Measurements from ENCODE around the gene DOK5.

Gene DOK5

DNA sequence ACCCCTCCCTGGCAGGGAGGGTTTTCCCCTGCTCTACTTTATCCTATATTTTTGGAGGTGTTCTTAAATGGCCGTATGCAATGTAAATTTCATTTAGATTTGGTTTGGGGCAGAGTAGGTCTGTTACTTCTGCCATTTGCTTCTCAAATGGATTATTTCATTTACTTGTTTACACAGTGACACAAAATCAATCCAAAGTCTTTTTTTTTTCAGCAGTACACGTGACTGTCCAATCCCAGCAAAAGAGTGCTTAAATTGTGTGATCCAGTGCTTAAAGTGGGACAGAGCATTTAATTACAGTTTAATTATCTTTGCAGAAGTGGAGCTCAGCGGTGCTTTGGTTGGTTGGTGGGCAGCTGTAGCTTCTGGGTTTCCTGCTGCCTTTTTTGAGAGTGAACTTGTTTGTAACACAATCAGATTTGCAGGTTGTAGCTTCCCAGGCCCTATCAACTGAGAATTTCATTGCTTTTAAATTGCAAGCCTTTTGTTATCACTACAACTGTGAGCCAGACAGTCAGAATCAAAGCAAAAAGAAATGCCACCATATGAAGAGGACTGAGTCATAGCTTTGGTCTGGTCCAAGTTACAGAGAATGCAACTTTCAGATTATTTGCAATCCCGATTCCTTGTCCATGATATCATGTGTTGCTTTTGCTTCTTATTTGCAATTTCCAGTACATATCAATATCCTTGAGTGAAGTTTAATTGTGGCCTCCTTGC, 216.9 kb downstream of the DOK5 start:
- no peaks in the 10 kb centered on the region for H3K27me3 ChIP-seq
- no peak for TF ChIP-seq Cebpa-rat (IDR thresholded peaks at IDR 0.05)
- H3K9me3 ChIP-seq (replicated peaks in 1 of 11) = no peaks in the 10 kb centered on the region
- no peak overlapping the region for H3K27ac ChIP-seq
- H3K4me2 ChIP-seq = no peak overlapping the region
- H3K4me3 ChIP-seq = no peak overlapping the region
- no peaks in the 10 kb centered on the region for H3K36me3 ChIP-seq
- H3K9ac ChIP-seq = no peak overlapping the region
- no peaks in the 10 kb centered on the region for H3K4me1 ChIP-seq
- no peaks in the 10 kb centered on the region for H4K20me1 ChIP-seq

DNA sequence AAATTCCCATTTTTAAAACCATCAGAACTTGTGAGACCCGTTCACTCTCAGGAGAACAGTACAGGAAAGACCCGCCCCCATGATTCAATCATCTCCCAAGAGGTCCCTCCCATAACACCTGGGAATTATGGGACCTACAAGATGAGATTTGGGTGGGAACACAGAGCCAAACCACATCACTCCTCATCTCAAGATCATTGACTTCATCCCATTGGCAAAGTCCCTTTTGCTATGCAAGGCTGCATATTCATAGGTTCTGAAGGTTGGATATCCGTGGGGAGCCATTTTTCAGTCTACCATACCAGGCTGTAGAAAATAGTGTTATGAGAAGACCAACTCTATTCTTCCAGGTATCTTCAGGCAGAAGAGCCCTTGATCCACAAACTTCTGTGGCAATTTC, 219.1 kb downstream of the DOK5 start:
- no peak overlapping the region for H3K9ac ChIP-seq
- no peaks in the 10 kb centered on the region for H3K36me3 ChIP-seq
- H3K27ac ChIP-seq = no peak overlapping the region
- no peaks in the 10 kb centered on the region for H3K27me3 ChIP-seq
- no peaks in the 10 kb centered on the region for H4K20me1 ChIP-seq
- no peak overlapping the region for H3K4me3 ChIP-seq
- no peaks in the 10 kb centered on the region for H3K9me3 ChIP-seq (replicated peaks in 1 of 11)
- no peak overlapping the region for H3K4me2 ChIP-seq
- no peak for TF ChIP-seq Cebpa-rat (IDR thresholded peaks at IDR 0.05)
- no peaks in the 10 kb centered on the region for H3K4me1 ChIP-seq

DNA sequence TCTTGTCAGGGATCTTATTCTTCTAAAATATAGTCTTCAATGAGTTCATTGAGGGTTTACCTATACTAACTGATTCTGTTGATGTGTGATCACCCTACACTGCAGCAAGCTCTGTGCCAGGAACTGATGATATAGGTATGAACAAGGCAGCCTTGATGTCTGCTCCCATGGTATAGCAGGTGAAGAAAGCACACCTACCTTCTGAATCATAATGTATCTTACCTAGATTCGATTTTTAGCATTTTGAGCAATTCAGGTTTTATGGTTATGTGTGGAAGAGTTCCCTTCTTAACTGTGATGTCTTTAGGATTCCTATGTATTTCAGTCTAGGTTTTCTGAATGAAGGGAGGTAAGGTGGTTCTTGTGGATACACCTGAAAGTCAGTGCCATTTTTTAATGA, 223.0 kb downstream of the DOK5 start:
- no peak overlapping the region for H3K9ac ChIP-seq

More for the DNA sequence above, 223.0 kb downstream of the DOK5 start:
- Histone ChIP-seq H3K27ac (no peak overlapping the region), H4K20me1 (no peaks in the 10 kb centered on the region), H3K36me3 (no peaks in the 10 kb centered on the region), H3K4me2 (no peak overlapping the region), H3K27me3 (no peaks in the 10 kb centered on the region), H3K9me3 (replicated peaks in 1 of 11) (no peaks in the 10 kb centered on the region), H3K4me1 (no peaks in the 10 kb centered on the region), H3K4me3 (no peak overlapping the region)
- TF ChIP-seq Cebpa-rat (IDR thresholded peaks at IDR 0.05) = no peak

All from BLaER1 treated with 17β-estradiol and CSF1 and Interleukin-3, amounts not matched to agents 10 nM and 100 nM (cell line).